Small intestine (tissue), 7 donors: ENCODE data around the gene DHX16. TPM values are rescaled to one million over a fixed set of nuclear protein-coding genes. Genes with fewer than 3 reads are reported as not detected.

Experiments used
- DNase-seq, 2 donors: peaks; one replicate each; pipeline versions ENCODE4 v3.0.0 to v3.0.0-alpha.2; 2013
- FAIRE-seq: peaks from 2 replicates; lab custom pipeline; 2012; peaks lifted over from hg19 to GRCh38; lab: Jason Lieb, UNC
- H3K27ac ChIP-seq, 3 donors: one replicate each; pipeline ENCODE4 v1.5.1; 2013; ENCODE audit warnings: low read length in 2 of 3, mild to moderate bottlenecking in 2 of 3, control low read depth in 1 of 3, inconsistent platforms in 1 of 3, low read depth in 1 of 3, moderate library complexity in 1 of 3
- H3K27me3 ChIP-seq, 3 donors: one replicate each; pipeline ENCODE4 v1.6.1; 2013; ENCODE audit warnings: low read length in 3 of 3, inconsistent platforms in 1 of 3; ENCODE audit not compliant: control insufficient read depth in 3 of 3, insufficient read depth in 3 of 3
- H3K36me3 ChIP-seq, 3 donors: one replicate each; pipeline ENCODE4 v1.6.1; 2013; ENCODE audit warnings: low read length in 3 of 3, inconsistent platforms in 1 of 3, low read depth in 1 of 3, mild to moderate bottlenecking in 1 of 3, moderate library complexity in 1 of 3; ENCODE audit not compliant: control insufficient read depth in 3 of 3, insufficient read depth in 2 of 3
- H3K4me1 ChIP-seq, 3 donors: one replicate each; pipeline ENCODE4 v1.6.1; 2013; ENCODE audit warnings: low read length in 2 of 3, inconsistent platforms in 1 of 3, low read depth in 1 of 3, mild to moderate bottlenecking in 1 of 3, moderate library complexity in 1 of 3; ENCODE audit not compliant: control insufficient read depth in 3 of 3, insufficient read depth in 2 of 3
- H3K4me3 ChIP-seq, 3 donors: one replicate each; pipeline ENCODE4 v1.5.1; 2013; ENCODE audit warnings: low read length in 3 of 3, control low read depth in 1 of 3, inconsistent platforms in 1 of 3, low read depth in 1 of 3, mild to moderate bottlenecking in 1 of 3, moderate library complexity in 1 of 3
- H3K9me3 ChIP-seq, 2 donors: one replicate each; pipeline ENCODE4 v1.6.1; 2013; ENCODE audit warnings: low read depth in 1 of 2, low read length in 1 of 2; ENCODE audit not compliant: control insufficient read depth in 2 of 2, insufficient read depth in 1 of 2
- WGBS, 3 donors: extraction: QIAGEN DNeasy Blood & Tissue Kit; methylation state at CpG; one replicate each; pipeline ENCODE4 v1.1.7; 2013; 5-methylcytosine and 5-hydroxymethylcytosine counted together
- polyA plus RNA-seq, 4 donors: library from polyadenylated mRNA; stranded (reverse) in 3 of 4; unstranded in 1 of 4; fragments of 200-250 nt in 3 of 4; fragments of 120-200 nt in 1 of 4; gene quantifications; one replicate each; pipeline versions ENCODE4 v1.2.1 to v1.2.3, GENCODE V29; 2013
- donor health status: healthy with polysubstance abuse.
- donor health status: control.
- donor health status: control.
- donor health status: Bipolar disorder and iron deficiency.
- donor health status: healthy.

The DHX16 gene
- polyA plus RNA-seq, 4 donors, result 27.5 to 82.5 (median 51.4) TPM

GRCh38 chr6:30689985-30690384, 17.2 kb upstream of the DHX16 start:
- Histone ChIP-seq H3K27ac (peak overlapping the region in 2 of 3 donors; percentile 76 to 85), H3K9me3 (no peaks in the 10 kb centered on the region), H3K4me1 (peaks cover 0 to 25% (median 4%) of the 10 kb centered on the region in 3 donors), H3K36me3 (peaks cover 0 to 6% (median 0%) of the 10 kb centered on the region in 3 donors), H3K4me3 (peak overlapping the region in 1 of 3 donors; percentile 73), H3K27me3 (peaks cover 0 to 18% (median 0%) of the 10 kb centered on the region in 3 donors)
- FAIRE-seq (no peak), DNase-seq (no peak)
- 43 to 77% (median 52%) methylated on average over 4 of the region's 4 CpGs for WGBS, 3 donors

GRCh38 chr6:30689022-30689865, 16.4 kb upstream of the DHX16 start:
- peak overlapping the region in 1 of 3 donors; percentile 85 for H3K27ac ChIP-seq
- H3K9me3 ChIP-seq, result no peaks in the 10 kb centered on the region
- H3K36me3 ChIP-seq, result peaks cover 0 to 6% (median 0%) of the 10 kb centered on the region in 3 donors
- no peak overlapping the region for H3K4me3 ChIP-seq
- WGBS, 3 donors, result 81 to 85% (median 84%) methylated on average over 11 of the region's 11 CpGs
- peaks cover 0 to 25% (median 4%) of the 10 kb centered on the region in 3 donors for H3K4me1 ChIP-seq
- DNase-seq (no peak), FAIRE-seq (no peak)
- peaks cover 0 to 18% (median 0%) of the 10 kb centered on the region in 3 donors for H3K27me3 ChIP-seq

DNA sequence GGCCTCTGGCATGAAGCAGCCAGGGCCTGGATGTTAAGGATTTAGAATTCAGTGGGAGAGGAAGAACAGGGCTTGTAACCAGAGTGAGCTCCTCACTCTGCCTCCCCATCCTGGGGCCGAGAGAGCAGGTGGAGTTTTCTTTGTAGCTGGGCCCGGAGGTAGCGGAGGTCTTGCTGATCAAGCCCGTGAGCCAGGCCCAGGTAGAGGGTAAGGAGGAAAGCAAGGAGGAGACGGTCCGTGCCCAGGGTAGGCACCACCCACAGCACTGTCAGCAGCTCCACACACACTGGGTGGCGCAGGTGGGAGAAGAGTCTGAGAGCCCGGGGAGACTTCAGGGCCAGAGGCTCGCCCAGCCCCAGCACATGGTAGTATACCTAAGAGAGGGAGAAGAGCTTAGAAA, 15.8 kb upstream of the DHX16 start:
- Histone ChIP-seq H3K36me3 (peaks cover 0 to 10% (median 0%) of the 10 kb centered on the region in 3 donors), H3K27ac (peak overlapping the region in 1 of 3 donors; percentile 97), H3K9me3 (no peaks in the 10 kb centered on the region), H3K27me3 (peaks cover 0 to 18% (median 0%) of the 10 kb centered on the region in 3 donors), H3K4me3 (no peak overlapping the region), H3K4me1 (peaks cover 0 to 25% (median 4%) of the 10 kb centered on the region in 3 donors)
- DNase-seq, result no peak
- 82 to 87% (median 86%) methylated on average over 8 to 9 of the region's 9 CpGs for WGBS, 3 donors
- no peak for FAIRE-seq

GRCh38 chr6:30687659-30688431, 15.0 kb upstream of the DHX16 start:
- FAIRE-seq (no peak), DNase-seq (no peak)
- peaks cover 0 to 13% (median 0%) of the 10 kb centered on the region in 3 donors for H3K36me3 ChIP-seq
- H3K4me3 ChIP-seq, result peak overlapping the region; percentile 61 to 85 (median 81)
- peak overlapping the region; percentile 41 to 97 (median 92) for H3K27ac ChIP-seq
- peaks cover 0 to 18% (median 0%) of the 10 kb centered on the region in 3 donors for H3K27me3 ChIP-seq
- no peaks in the 10 kb centered on the region for H3K9me3 ChIP-seq
- H3K4me1 ChIP-seq, result peaks cover 0 to 25% (median 4%) of the 10 kb centered on the region in 3 donors
- 18 to 25% (median 23%) methylated on average over 22 of the region's 22 CpGs for WGBS, 3 donors

DNA sequence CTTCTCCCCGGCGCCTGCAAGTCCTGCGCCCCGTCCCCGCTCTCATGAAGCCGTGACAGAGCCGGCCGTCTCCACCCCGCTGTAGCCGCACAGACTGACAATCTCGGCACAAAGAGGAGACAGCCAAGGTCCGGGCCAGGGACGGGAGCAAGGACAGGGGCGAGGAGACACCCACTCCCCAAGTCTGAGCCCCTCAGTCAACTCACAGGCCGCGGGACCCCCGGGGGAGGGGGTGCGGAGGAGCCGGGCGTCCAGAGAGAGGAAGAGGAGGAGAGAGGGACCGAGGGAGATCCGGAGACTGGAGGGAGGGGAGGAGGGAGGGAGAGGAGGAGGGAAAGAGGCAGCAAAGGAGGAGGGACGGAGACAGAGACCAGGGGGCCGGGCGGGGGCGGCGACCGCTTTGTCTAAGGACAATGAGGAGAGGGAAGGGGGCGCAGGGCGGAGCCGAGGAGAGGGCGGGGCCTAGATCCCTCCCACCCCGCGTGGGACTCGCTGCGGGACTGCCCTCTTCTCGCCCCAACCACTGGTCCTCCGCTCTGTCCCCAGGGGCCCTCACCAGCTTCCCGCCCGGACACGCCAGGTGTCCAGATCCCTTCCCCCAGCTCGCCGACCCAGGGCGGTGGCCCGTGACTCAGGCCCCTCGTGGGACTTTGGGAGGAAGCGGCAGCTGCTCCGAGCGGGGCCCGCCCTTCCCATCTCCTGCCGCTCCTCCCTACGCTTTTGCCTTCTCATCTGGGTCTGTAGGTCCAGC, 14.3 kb upstream of the DHX16 start:
- Histone ChIP-seq H3K27ac (peak overlapping the region; percentile 71 to 97 (median 92)), H3K4me1 (peaks cover 0 to 26% (median 4%) of the 10 kb centered on the region in 3 donors), H3K9me3 (no peaks in the 10 kb centered on the region), H3K27me3 (peaks cover 0 to 18% (median 0%) of the 10 kb centered on the region in 3 donors), H3K36me3 (peaks cover 0 to 14% (median 0%) of the 10 kb centered on the region in 3 donors), H3K4me3 (peak overlapping the region; percentile 61 to 85 (median 81))
- 0 to 2% (median 1%) methylated on average over 24 to 52 of the region's 52 CpGs for WGBS, 3 donors
- no peak for FAIRE-seq
- peak; percentile 59 to 76 for DNase-seq

- no peak for FAIRE-seq
- Histone ChIP-seq H3K4me1 (peaks cover 0 to 28% (median 4%) of the 10 kb centered on the region in 3 donors), H3K36me3 (peaks cover 0 to 16% (median 0%) of the 10 kb centered on the region in 3 donors)
Measured at GRCh38 chr6:30686009-30686907, 13.5 kb upstream of the DHX16 start, which contains the start of gene PPP1R18. Gene PPP1R18, minus strand, starts transcription at chr6:30686645. Its CDS starts 627 bp downstream, at chr6:30686018.

More at GRCh38 chr6:30686009-30686907, 13.5 kb upstream of the DHX16 start, which contains the start of gene PPP1R18:
- H3K4me3 ChIP-seq, result peak within 1 kb of the TSS; percentile 61 to 85 (median 81)
- peak; percentile 55 to 75 for DNase-seq
- H3K9me3 ChIP-seq, result no peaks in the 10 kb centered on the region
- H3K27me3 ChIP-seq, result peaks cover 0 to 18% (median 0%) of the 10 kb centered on the region in 3 donors
- peak within 1 kb of the TSS; percentile 71 to 97 (median 92) for H3K27ac ChIP-seq
- 2 to 18% (median 4%) methylated on average over 12 to 41 of the region's 41 CpGs for WGBS, 3 donors
